Brain microvascular endothelial cell (primary cell): Measurements from ENCODE around the gene QRICH1.

Experiments used
- DNase-seq: peaks from one replicate; pipeline ENCODE4 v3.0.0-alpha.2; 2020
- H3K27ac ChIP-seq: fragments of 250-450 bp; sonication (Bioruptor Pico); 2 replicates; pipeline ENCODE4 v1.5.1; 2020; ENCODE audit warnings: mild to moderate bottlenecking, moderate library complexity
- H3K27me3 ChIP-seq: fragments of 250-450 bp; sonication (Bioruptor Pico); replicated peaks from 2 replicates; pipeline ENCODE4 v1.5.1; 2020; ENCODE audit warnings: mild to moderate bottlenecking
- H3K36me3 ChIP-seq: fragments of 250-450 bp; sonication (Bioruptor Pico); replicated peaks from 2 replicates; pipeline ENCODE4 v1.5.1; 2020; ENCODE audit warnings: mild to moderate bottlenecking
- H3K4me3 ChIP-seq: 2 replicates; pipeline ENCODE4 v1.5.1; 2011; ENCODE audit warnings: low read depth, mild to moderate bottlenecking, control low read depth, low read length, moderate library complexity
- in situ Hi-C: cut with HindIII; loops from 2 replicates; pipeline ENCODE4 v1.10.0; 2017; ENCODE audit warnings: low sequenced_read_pairs, low pct_ligation_motif_present
- TF ChIP-seq, protein P1 (sequence below): IDR thresholded peaks from 2 replicates; pipeline ENCODE4 v1.5.1; 2011; ENCODE audit warnings: low read depth, mild to moderate bottlenecking, moderate library complexity, low read length, control low read depth, inconsistent platforms; ENCODE audit errors: missing control alignments

The QRICH1 gene

DNA sequence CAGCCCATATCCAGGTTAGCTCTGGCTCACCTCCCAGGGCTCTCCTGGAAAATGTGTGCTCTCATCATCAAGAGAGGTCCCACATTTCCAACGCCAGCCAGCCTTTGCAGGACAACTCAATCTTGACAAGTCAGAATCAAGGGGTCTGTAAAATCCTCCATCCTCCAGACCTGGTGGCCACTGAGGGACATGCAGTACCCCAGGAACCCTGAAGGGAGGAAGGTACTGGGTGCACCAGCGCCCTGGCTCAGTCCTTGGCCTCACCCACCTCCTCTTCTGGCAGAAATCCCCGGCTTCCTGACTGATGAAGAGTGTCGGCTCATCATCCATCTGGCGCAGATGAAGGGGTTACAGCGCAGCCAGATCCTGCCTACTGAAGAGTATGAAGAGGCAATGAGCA lies 92.7 kb downstream of the QRICH1 start:
- Histone ChIP-seq H3K27ac (no peak overlapping the region), H3K36me3 (peaks cover 2% of the 10 kb centered on the region), H3K4me3 (no peak overlapping the region), H3K27me3 (no peaks in the 10 kb centered on the region)
- DNase-seq = no peak
- in situ Hi-C loops = no loop called here
- TF ChIP-seq, protein P1, sequence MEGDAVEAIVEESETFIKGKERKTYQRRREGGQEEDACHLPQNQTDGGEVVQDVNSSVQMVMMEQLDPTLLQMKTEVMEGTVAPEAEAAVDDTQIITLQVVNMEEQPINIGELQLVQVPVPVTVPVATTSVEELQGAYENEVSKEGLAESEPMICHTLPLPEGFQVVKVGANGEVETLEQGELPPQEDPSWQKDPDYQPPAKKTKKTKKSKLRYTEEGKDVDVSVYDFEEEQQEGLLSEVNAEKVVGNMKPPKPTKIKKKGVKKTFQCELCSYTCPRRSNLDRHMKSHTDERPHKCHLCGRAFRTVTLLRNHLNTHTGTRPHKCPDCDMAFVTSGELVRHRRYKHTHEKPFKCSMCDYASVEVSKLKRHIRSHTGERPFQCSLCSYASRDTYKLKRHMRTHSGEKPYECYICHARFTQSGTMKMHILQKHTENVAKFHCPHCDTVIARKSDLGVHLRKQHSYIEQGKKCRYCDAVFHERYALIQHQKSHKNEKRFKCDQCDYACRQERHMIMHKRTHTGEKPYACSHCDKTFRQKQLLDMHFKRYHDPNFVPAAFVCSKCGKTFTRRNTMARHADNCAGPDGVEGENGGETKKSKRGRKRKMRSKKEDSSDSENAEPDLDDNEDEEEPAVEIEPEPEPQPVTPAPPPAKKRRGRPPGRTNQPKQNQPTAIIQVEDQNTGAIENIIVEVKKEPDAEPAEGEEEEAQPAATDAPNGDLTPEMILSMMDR = no peak

GRCh38 chr3:48999085-48999858 lies 94.6 kb downstream of the QRICH1 start:
- no peak overlapping the region for H3K27ac ChIP-seq
- in situ Hi-C loops = no loop called here
- TF ChIP-seq, protein P1 = no peak
- no peaks in the 10 kb centered on the region for H3K27me3 ChIP-seq
- DNase-seq = no peak
- H3K36me3 ChIP-seq = peaks cover 2% of the 10 kb centered on the region
- H3K4me3 ChIP-seq = no peak overlapping the region

- peaks cover 2% of the 10 kb centered on the region for H3K36me3 ChIP-seq
Observed at GRCh38 chr3:48997714-48998637, 95.9 kb downstream of the QRICH1 start.

DNA sequence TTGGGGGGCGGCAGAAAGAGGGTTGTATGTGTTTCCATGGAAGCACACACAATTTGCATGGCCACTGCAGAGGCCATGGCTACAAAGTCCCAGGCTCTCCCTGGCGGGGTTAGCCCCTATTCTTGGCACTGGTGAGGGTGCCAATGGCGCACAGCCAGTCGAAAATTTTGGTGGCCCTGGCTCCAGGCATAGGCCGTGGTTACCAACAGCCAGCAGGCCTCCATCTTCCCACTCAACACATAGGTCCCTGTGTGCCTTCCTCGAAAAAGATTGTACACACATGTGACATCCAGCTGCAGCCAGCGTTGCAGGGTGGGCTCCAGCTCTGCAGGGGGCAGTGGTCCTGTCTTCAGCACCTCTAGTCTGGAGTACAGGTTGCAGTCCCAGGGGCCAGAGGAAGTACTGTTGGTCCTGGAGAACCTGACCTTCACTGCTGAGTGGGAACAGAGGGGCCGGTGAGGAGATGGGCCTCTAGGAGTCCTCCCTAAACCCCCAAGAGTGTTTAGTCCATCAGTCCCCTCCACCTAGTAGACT lies 96.7 kb downstream of the QRICH1 start:
- Histone ChIP-seq H3K27ac (no peak overlapping the region), H3K27me3 (no peaks in the 10 kb centered on the region), H3K4me3 (no peak overlapping the region), H3K36me3 (peaks cover 2% of the 10 kb centered on the region)
- TF ChIP-seq, protein P1 = peak; percentile 14
- no peak for DNase-seq
- in situ Hi-C loops = no loop called here

More at GRCh38 chr3:48997714-48998637, 95.9 kb downstream of the QRICH1 start:
- TF ChIP-seq, protein P1 = no peak
- DNase-seq = no peak
- no peak overlapping the region for H3K4me3 ChIP-seq
- no peak overlapping the region for H3K27ac ChIP-seq
- in situ Hi-C loops = no loop called here
- no peaks in the 10 kb centered on the region for H3K27me3 ChIP-seq

- Histone ChIP-seq H3K36me3 (peaks cover 2% of the 10 kb centered on the region), H3K27ac (no peak overlapping the region), H3K27me3 (no peaks in the 10 kb centered on the region), H3K4me3 (no peak overlapping the region)
- TF ChIP-seq, protein P1 = no peak
- DNase-seq = no peak
- in situ Hi-C loops = no loop called here
Observed at GRCh38 chr3:48996640-48997039, 97.2 kb downstream of the QRICH1 start.
